ENCODE measurements around the gene SURF6. TPM values are rescaled to one million over a fixed set of nuclear protein-coding genes. Genes with fewer than 3 reads are reported as not detected.

The SURF6 gene
- total RNA-seq, 4 donors from 2014 or later, result 11.5 to 17.1 (median 15.8) TPM

GRCh38 chr9:133347515-133347984, 11.6 kb upstream of the SURF6 start:
- H3K27ac ChIP-seq, result peak overlapping the region; percentile 94
- H3K4me3 ChIP-seq, result peak overlapping the region; percentile 97
- 0% methylated on average over 19 of the region's 41 CpGs for WGBS
- H3K4me1 ChIP-seq, result peaks cover 43% of the 10 kb centered on the region
- no peak for TF ChIP-seq POLR2AphosphoS5 (IDR thresholded peaks at IDR 0.05)
- TF ChIP-seq CTCF (IDR thresholded peaks at IDR 0.05), result peak in 1 of 2 donors; percentile 2
- DNase-seq (ENCODE audit: low spot score in 2 of 2), result no peak
- H3K36me3 ChIP-seq, result peaks cover 63% of the 10 kb centered on the region
- H3K27me3 ChIP-seq, result no peaks in the 10 kb centered on the region
- no peaks in the 10 kb centered on the region for H3K9me3 ChIP-seq

- peak overlapping the region; percentile 94 for H3K27ac ChIP-seq
Measured at GRCh38 chr9:133346021-133346785, 10.2 kb upstream of the SURF6 start.

GRCh38 chr9:133345596-133345995, 9.6 kb upstream of the SURF6 start:
- H3K36me3 ChIP-seq, result peaks cover 63% of the 10 kb centered on the region
- 92% methylated on average over 5 of the region's 6 CpGs for WGBS

More at GRCh38 chr9:133346021-133346785, 10.2 kb upstream of the SURF6 start:
- DNase-seq (ENCODE audit: low spot score in 2 of 2), result no peak
- peaks cover 45% of the 10 kb centered on the region for H3K4me1 ChIP-seq
- 60% methylated on average over 11 of the region's 15 CpGs for WGBS
- H3K9me3 ChIP-seq, result no peaks in the 10 kb centered on the region
- H3K36me3 ChIP-seq, result peaks cover 63% of the 10 kb centered on the region
- no peaks in the 10 kb centered on the region for H3K27me3 ChIP-seq
- TF ChIP-seq POLR2A (IDR thresholded peaks at IDR 0.05), result no peak
- TF ChIP-seq POLR2AphosphoS5 (IDR thresholded peaks at IDR 0.05), result no peak
- no peak for TF ChIP-seq EP300 (IDR thresholded peaks at IDR 0.05)
- TF ChIP-seq CTCF (IDR thresholded peaks at IDR 0.05), result no peak
- H3K4me3 ChIP-seq, result peak overlapping the region; percentile 97

GRCh38 chr9:133344979-133345378, 9.0 kb upstream of the SURF6 start:
- WGBS, result 94% methylated on average over 12 of the region's 12 CpGs
- DNase-seq (ENCODE audit: low spot score in 2 of 2), result peak in 1 of 2 donors; percentile 55
- H3K36me3 ChIP-seq, result peaks cover 63% of the 10 kb centered on the region

More at GRCh38 chr9:133345596-133345995, 9.6 kb upstream of the SURF6 start:
- Histone ChIP-seq H3K4me1 (peaks cover 48% of the 10 kb centered on the region), H3K9me3 (no peaks in the 10 kb centered on the region), H3K27me3 (no peaks in the 10 kb centered on the region), H3K27ac (no peak overlapping the region), H3K4me3 (no peak overlapping the region)
- DNase-seq (ENCODE audit: low spot score in 2 of 2), result no peak
- TF ChIP-seq CTCF (IDR thresholded peaks at IDR 0.05) (no peak), EP300 (IDR thresholded peaks at IDR 0.05) (no peak), POLR2AphosphoS5 (IDR thresholded peaks at IDR 0.05) (no peak), POLR2A (IDR thresholded peaks at IDR 0.05) (no peak)

More at GRCh38 chr9:133344979-133345378, 9.0 kb upstream of the SURF6 start:
- Histone ChIP-seq H3K9me3 (no peaks in the 10 kb centered on the region), H3K27me3 (no peaks in the 10 kb centered on the region), H3K4me1 (peaks cover 48% of the 10 kb centered on the region), H3K4me3 (no peak overlapping the region), H3K27ac (no peak overlapping the region)
- TF ChIP-seq EP300 (IDR thresholded peaks at IDR 0.05) (no peak), CTCF (IDR thresholded peaks at IDR 0.05) (no peak), POLR2AphosphoS5 (IDR thresholded peaks at IDR 0.05) (no peak), POLR2A (IDR thresholded peaks at IDR 0.05) (no peak)
